ENCODE measurements around the gene MPV17.
"Not testable (repeated sequence)": the region's sequence is repeated elsewhere in the genome, so short reads cannot be mapped to it uniquely, and the experiment has no call there.

Gene MPV17

GRCh38 chr2:27297195-27297594 lies 25.7 kb downstream of the MPV17 start:
- no peak for DNase-seq

GRCh38 chr2:27296481-27296880 lies 26.4 kb downstream of the MPV17 start:
- DNase-seq = no peak

- DNase-seq = no peak
Observed at GRCh38 chr2:27294928-27295327, 28.0 kb downstream of the MPV17 start.

DNA sequence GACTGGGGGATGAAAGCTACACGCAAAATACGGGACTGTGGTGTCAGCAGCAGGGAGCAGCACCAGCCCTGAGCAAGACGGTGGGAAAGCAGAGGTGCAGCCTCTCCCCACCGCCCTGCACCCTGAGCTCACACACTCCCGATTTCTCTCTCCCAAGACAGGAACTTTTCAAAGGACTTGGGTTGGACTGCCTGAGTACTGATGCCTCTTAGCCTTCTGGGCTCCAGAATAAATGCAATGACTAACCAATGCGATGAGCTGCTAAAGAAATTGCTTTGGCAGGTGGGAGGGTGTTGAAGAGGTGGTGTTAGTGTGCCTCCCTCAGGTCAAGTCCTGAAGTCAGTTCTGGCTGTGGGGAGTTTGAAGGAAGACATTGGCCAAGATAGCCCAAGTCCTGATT lies 31.0 kb downstream of the MPV17 start:
- no peak for DNase-seq

- no peak for DNase-seq
Observed at GRCh38 chr2:27290549-27290948, 32.3 kb downstream of the MPV17 start.

DNA sequence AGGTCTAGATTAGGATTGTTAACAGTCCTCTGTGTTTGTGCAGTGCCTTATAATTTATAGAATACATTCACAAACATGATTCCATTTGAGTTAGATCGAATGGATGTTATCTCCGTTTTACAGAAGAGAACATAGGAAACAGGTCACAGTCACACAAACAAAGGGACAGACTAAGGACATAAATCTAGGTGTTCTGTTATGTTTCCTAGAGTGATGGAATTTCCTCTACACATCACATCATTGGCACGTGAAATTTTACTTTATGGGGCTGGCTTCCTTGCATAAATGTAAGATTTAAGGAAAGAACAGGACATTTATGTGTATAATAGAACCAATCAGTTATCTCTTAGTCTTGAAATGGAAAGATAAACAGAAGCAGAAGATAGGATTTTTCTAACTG lies 34.3 kb downstream of the MPV17 start:
- DNase-seq = no peak

- no peak for DNase-seq
Observed at GRCh38 chr2:27285481-27285880, 37.4 kb downstream of the MPV17 start.

GRCh38 chr2:27284996-27285395 lies 37.9 kb downstream of the MPV17 start:
- no peak for DNase-seq

GRCh38 chr2:27282892-27283291 lies 40.0 kb downstream of the MPV17 start:
- DNase-seq = no peak

DNA sequence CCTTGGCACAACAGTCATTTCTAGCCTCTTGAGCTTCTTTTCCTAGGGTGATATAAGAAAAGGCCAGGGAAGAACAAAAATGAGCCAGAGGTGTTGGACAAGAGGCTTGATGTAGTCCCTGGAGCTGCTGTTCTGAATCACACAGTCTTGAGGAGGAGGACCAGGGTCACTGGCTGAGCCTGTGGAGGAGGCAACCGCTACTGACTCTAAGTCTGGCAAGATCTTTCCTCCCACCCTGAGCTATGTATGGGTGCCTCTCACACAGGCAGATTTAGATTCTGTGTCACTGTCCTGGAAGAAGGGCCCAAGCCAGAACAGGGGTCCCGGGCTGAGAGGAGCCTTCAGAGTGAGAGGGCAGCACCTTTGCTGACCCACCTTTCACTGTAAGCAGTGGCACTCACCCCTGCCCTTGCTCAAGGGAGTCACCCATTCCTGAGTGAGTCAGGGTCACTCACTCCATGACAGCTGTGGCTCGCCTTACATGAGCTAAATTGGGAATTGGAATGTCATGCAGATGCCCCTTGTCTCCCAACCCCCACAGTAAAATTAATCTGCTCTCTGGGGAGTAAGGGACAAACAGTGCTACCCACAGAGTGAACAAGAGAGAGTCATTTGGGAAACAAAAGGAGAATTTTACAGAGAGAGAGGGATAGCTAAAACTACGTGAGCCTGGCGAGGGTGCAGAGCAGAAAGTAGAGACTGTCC lies 40.9 kb downstream of the MPV17 start, which contains the start of gene TRIM54:
Gene TRIM54, plus strand, starts transcription at position 575 of the 705 bp plus-strand sequence. CDS start 303 bp downstream, outside the sequence.
- DNase-seq = no peak

- DNase-seq = no peak
Observed at GRCh38 chr2:27281442-27281841, 41.5 kb downstream of the MPV17 start.

DNA sequence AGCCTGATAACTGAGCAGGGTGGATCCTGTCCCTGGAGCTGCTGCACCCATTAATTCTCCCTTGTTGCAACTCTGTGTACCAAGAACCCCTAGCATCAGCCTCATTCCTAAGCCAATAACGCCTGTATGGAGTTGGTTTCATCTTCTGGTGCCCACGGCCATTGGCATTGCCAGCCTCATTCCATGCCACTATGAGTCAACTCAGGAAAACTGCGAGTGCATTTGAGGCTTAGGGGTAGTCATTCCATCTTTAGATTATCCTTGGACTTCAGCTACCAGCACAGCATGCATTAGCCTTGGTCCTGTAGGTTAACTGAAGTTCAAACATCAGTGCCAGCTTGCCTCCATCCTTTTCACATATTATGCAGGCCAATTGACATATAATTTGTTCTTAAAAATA lies 42.1 kb downstream of the MPV17 start:
- no peak for DNase-seq

GRCh38 chr2:27278010-27278409 lies 44.9 kb downstream of the MPV17 start:
- DNase-seq = no peak

- no peak for DNase-seq
Observed at GRCh38 chr2:27275211-27276150, 47.4 kb downstream of the MPV17 start, which contains the start of gene DNAJC5G. TSS of gene DNAJC5G (plus strand) at chr2:27275433. CDS start at chr2:27276729, 1,296 bp downstream.

DNA sequence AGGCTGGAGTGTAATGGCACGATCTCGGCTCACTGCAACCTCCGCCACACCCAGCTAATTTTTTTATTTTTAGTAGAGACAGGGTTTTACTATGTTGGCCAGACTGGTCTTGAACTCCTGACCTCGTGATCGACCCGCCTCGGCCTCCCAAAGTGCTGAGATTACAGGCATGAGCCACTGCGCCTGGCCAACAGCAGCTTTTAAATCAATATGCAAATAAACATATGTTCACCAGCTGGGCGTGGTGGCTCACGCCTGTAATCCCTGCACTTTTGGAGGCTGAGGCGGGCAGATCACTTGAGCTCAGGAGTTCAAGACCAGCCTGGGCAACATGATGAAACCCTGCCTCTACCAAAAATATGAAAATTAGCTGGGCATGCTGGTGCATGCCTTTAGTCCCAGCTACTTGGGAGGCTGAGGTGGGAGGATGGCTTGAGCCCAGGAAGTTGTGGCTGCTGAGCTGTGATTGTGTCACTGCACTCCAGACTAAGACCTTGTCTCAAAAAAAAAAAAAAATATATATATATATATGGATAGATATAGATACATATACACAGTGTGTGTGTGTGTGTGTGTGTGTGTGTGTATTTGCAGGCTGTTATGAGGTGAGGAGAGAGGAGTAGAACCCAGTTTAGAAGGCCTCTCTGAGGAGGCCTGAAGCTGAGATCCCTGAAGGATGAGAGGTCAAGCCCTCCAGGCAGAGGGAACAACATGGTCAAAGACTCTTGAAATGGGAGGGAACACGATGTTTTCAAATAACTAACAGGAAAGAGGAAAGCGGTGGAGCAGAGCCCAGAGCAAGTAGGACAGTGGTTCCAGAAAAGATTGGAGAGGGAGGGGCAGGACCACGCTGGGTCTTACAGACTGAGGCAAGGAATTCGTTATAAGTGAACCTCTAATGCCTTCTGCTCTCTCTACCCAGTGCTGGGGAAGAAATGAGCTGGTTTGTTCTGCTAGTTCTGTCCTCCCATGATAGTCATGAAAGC lies 50.1 kb downstream of the MPV17 start:
- not testable (repeated sequence) for DNase-seq

DNA sequence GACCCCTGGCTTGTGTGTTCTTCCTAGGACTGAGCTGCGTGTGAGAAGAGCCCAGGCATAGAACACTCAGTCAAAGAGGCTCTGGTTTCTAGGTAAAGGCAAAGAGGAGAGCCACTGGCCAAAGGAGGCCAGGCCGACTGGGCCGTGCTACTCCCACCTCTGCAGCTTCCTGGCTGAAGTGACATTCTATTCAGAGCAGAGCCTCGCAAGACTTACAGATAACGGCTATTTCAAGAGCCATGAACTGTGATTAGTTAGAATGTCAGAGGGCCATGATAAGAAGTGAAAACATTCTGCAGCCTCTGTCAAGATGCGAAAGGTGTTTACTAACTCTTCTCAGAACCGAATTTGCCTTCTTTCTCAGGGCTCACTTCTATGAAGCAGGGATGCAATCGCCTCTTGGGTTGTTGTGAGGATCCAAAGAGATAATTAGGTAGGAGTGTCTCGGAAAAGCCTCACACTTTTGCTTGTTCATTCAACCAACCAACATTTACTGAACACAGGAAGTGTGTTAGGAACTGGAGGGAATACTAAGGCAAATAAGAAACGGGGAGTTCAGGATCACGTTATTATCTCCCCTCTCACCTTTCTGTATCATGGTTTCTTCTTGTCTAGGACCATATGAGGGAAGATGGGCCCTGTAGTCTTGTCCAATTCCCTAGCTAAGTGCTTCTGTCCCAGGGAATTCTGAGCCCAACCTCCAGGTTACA lies 51.1 kb downstream of the MPV17 start:
- no peak for DNase-seq

DNA sequence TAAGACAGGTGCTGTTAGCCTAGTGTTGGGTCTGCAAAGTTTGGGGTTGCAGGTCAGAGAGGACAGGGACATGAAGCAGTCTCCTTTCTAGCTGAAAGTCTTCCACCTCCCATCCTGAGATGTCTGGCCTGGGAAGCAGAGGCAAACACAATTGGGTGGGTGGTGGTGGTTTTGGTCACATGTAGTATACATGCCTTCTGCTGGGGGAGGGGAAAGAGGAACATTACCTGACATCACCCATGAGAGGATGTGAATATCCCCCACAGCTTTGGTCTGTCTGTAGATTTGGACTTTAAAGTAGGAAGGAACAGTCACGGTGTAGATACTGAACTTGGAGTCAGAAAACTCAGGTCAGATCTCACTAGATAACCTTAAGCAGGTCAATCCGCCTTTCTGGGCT lies 52.2 kb downstream of the MPV17 start:
- no peak for DNase-seq

DNA sequence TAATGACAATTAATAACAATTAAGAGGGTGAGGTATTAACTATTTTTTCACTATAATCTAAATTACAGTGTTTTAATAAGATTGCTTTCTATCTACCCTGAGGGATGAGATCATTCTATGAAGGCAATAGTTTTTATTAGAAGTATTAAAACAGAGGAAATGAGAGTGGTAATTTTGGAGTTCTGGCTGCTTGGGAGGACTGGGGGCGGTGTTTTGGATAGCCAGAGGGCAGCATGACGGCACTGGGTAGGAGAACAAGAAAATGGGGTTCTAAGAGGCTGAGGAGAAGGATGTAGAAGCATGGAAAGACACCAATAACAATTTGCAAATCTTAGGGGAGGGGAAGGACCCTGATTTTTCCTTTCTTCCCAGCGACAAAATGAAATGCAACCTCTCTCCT lies 52.8 kb downstream of the MPV17 start:
- DNase-seq = no peak

DNA sequence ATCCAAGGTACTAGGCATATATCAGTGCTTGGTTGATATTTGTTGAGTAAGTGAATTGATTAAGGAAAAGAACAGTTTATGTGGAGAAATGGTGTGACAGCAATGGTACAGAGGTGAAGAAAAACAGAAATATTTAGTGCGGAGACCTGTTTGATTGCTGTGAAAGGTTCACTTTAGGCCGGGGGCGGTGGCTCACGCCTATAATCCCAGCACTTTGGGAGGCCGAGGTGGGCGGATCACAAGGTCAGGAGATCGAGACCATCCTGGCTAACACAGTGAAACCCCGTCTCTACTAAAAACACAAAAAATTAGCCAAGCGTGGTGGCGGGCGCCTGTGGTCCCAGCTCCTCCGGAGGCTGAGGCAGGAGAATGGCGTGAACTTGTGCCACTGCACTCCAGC lies 54.6 kb downstream of the MPV17 start:
- not testable (repeated sequence) for DNase-seq

GRCh38 chr2:27265536-27265870 lies 57.4 kb downstream of the MPV17 start:
- no peak for DNase-seq

GRCh38 chr2:27264753-27265535 lies 58.0 kb downstream of the MPV17 start:
- DNase-seq = peak; percentile 48 to 61 (median 53)
